Globus pallidus (tissue), 1 donor: ENCODE data around the gene SPX.

Experiments used
- DNase-seq: peaks from one replicate; pipeline ENCODE4 v3.0.0-alpha.2; 2015; ENCODE audit warnings: low spot score

The SPX gene

DNA sequence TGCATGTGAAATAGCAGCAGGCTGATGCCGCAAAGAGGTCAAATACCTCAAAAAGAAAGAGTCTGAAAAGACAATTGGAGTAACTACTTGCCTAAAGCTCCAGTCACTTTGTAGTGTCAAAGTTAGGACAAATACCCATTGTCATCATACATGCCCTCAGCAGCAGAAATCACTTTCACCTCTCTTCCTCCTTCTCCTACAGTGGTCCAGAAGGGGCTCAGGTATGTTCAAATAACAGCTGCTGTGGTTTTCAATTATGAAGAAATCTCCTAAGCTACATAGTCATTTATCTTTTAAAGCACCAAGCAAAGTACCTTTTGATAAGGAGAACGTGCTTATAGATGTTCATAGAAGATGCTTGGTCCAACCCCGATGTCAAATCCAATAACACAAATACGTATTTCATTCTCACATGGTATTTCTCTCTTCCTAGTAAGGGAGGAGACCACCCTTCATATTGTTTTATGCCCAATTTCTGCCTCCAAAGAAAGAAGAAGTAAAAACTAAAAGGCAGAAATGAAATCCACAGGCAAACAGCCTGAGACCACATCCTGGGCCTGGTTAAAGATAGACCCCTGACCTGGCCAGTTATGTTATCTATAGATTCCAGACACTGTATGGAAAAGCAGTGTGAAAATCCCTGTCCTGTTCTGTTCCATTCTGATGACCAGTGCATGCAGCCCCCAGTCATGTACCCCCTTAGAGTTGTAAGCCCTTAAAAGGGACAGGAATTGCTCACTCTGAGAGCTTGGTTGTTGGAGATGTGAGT is 54.8 kb downstream of the SPX start:
- no peak for DNase-seq
